NCI-H526 (cell line): ENCODE measurements around the gene SEMA3E.
A peak's percentile ranks its signal among the peaks of the same experiment; 100 is the strongest.
"Not testable (repeated sequence)": the region's sequence is repeated elsewhere in the genome, so short reads cannot be mapped to it uniquely, and the experiment has no call there.

Source experiments
- DNase-seq, 2 experiments: peaks; one replicate each; lab custom pipeline; 2025; lab: John Stamatoyannopoulos, UW

Gene SEMA3E

DNA sequence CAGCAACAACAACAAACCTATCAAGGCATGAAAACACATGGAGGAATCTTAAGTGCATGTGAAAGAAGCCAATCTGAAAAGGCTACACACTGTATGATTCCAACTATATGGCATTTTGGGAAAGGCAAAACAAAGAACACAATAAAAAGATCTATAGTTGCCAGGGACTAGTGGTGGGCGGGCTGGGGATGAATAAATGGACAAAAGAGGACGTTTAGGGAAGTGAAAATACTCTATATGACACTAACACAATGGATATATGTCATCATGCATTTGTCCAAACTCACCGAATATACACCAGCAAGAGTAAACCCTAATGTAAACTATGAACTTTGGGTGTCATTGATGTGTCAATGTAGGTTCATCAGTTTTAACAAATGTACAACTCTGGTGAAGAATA lies 89.1 kb downstream of the SEMA3E start:
- DNase-seq, result no peak

DNA sequence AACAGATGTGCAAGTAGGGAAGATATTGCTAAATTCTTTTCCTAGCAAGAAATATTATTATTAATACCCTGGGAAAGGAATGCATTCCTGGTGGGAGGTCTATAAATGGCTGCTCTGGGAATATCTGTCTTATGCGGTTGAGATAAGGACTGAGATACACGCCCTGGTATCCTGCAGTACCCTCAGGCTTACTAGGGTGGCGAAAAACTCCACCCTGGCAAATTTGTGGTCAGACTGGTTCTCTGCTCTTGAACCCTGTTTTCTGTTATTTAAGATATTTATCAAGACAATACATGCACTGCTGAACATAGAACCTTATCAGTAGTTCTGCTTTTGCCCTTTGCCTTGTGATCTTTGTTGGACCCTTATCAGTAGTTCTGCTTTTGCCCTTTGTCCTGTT lies 96.4 kb downstream of the SEMA3E start:
- not testable (repeated sequence) for DNase-seq

DNA sequence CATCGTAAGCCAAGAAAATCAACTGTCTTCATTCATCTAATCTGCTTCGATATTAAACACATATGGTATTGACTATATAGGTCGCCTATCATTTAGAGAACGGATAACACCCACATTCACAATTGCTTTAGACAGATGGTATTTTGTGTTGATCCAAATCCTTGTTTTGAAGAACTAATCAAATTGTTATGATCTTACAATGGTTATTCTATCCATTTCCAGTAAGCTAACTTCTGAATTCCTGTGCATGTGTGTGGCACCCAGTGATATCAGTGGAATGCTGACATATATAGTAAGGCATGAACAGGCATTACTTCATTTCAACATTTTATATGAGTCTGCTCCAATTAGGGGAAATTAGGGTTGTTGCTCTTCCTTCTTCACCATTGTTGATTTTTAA lies 98.8 kb downstream of the SEMA3E start:
- no peak for DNase-seq

DNA sequence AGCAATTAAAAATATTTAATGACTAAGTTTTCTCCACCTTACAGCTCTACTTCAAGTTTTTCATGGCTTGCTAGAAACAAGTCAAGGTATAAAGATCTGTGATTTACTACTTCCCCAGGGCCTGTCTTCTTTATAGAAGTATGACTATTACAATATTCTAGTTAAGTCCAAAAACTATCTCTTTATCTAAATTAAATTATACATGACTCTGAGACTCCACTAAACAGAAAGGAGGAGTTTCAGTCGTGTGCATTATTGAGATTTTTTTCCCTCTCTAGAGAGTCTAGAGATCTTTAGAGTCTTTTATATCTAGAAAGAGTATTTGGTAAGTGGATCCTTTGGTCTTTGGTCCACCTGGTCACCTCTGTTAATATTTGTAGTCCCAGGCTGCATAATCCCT lies 100.7 kb downstream of the SEMA3E start:
- DNase-seq, result no peak

DNA sequence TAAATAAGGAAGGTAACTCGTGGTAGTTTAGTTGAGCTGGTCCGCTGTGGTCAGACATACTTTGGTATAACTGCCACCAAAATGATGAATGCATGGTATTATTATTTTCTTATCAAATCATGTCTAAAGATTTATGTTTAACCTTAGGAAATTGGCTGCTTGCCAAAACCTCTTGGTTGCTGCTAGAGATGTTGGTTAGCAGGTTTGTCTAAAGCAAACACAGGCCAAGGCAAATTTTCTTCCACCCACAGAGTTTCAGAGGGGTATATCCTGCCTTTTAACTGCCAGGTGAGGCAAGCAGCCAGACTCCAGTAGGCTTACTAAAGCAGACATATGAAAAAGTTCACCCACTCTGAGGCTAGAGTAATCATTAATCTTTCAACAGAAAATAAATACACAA lies 101.4 kb downstream of the SEMA3E start:
- peak; percentile 96 to 97 for DNase-seq

DNA sequence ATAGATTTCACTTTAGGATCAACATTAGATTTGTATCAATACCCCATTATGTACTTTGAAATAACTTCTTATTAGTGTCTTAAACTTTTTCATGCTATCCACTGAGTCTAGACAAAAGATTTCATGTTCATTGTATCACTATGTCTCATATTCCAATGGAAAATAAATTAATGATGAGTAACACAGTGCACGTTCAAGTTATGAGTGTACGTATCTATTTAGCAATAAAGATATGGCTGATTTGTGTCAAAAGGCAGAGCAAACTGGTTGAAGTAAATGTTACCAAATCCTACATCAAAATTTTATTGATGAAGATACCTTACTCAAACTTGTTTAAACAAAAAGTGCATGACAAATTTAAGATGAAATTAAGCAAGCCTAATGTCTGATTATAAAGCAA lies 102.4 kb downstream of the SEMA3E start:
- no peak for DNase-seq

DNA sequence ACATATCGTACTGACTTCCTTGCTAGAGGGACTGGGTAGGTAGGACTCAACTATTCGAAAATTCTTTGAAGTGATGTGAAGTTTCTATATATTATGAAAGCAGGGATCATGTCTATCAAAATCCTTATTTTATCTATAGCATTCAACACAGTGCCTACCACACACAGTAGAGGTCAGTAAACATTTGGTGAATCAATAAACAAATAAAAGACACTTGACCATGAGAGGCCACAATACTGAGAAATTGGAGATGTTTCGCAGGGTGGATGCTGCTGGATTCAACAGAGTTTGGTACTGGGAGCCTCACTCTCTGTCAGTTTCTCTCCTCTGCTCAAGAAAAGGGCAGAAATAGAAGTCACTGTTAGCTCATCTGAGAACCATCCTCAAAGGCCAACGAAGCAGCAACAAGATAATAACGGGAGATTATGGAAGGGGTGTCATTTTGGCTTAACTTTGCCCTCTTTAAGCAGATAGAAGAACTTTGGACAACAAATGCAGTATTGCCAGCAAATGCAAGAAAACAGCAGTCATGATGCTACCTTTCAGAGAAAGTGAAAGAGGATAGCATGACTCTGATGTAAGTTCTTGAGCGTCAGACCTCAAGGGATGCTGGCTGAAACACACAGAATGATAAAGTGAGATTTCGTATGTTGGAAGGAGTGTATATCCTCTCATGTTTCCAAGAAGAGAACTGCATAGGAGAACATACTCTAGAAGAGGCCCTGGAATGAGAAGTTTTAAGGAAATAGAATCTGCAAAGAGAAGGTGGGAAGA lies 107.6 kb downstream of the SEMA3E start:
- no peak for DNase-seq

DNA sequence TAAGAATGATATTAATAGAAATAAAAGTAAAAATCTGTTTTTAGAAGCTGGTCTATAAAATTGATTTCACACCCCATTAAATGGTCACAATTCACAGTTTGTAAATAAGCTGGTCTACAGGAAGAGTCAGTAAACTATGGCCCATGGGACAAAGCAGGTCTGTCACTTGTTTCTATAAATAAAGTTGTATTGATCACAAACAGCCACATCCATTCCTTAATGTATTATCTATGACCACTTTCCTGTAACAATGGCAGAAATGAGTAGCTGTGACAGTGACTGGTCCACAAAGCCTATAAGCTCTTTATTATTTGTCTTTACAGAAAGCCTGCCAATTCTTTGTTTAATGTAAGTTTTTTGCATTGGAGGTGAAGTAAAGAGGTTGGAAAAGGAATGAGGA lies 114.5 kb downstream of the SEMA3E start:
- DNase-seq, result no peak

DNA sequence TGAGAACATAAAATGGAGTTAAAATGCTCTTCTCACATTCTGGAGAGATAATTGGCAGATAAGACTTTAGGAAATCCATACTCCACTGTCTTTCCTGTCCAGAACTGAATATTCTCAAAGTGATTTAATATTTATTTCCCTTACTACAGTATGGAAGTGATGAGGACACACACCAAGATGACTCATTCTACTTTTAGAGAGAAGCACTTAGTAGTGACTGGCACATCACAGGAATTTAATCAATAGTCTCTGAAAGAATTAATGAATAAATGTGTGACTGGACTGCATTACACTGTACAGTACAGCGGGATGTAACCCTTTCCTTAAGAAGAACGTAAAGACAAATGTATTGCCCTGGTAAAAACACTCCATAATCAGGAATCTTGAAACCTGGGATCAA lies 116.7 kb downstream of the SEMA3E start:
- DNase-seq, result no peak

DNA sequence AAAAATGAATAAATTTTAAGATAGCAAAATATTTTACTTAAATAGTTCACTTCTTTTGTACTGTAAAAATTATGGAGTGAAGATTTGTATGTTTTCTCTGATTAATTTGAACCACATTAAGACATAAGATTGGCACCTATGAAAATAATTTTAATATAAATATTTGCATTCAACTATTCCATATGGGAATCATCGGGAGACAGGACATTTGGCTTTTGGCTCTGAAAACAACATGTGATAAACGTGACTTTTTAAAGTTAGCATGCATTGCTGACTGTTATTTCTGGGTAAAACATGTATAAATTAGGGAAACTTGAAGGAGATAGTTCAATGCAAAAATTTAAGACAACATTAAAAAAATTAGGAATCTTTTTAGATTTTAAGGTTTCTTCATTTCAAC lies 117.2 kb downstream of the SEMA3E start:
- no peak for DNase-seq

DNA sequence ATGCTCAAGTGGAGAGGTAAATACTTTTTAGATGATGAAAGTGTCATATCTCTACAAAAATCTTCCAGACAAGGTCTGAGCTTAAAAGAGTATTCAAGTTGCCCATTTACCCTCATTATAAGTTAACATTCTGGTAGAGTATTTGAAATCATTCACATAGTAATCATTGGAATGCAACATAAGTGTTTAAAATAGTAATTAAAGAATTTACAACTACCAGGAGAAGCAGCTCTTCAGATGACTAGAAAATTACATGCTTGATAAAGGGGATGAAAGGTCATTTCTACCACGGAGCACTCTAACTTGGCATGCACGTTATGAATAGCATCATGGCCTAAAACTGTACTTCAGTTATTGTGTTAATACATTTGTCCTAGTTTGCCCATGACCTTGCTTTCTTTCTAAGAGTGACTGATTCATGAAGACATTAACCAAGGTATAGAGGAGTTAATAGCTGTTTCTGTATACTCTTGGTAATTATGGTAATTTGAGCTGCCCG lies 120.0 kb downstream of the SEMA3E start:
- no peak for DNase-seq

DNA sequence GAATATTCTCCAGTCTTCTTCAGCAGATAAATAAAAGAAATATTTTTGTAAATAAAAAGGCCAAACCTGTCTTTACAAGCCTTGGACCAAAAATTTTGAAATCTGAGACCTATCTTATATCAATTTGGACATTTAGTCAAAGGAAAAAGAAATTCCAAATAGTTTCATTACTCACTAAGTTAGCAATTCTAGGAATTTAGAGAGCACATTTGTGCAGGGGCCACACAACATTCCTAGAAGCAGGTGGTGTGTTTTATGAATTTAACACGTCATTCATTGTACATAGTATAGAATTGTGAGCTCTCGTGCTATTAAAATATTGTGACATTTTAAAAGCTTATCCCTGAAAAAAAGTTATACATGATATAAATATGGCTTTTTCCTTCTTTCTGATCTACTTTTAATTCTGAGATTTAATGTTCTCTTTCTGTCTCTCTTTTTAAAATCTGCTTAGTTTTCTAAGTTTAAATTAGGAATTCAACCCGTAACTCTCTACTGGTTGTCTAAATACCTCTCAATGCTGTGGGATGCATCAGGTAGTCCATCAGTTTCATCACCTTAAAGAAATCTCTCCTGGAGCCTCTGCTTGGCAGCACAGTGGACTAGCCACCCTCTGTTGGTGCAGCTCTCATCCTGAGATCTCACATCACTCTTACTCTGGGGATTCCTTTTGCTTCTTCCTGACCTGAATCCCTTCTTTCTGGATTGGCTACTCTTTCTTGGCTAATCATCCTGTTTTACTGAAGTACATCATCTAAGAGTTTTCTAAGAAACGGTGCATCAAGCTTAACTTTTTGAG lies 124.5 kb downstream of the SEMA3E start:
- no peak for DNase-seq

DNA sequence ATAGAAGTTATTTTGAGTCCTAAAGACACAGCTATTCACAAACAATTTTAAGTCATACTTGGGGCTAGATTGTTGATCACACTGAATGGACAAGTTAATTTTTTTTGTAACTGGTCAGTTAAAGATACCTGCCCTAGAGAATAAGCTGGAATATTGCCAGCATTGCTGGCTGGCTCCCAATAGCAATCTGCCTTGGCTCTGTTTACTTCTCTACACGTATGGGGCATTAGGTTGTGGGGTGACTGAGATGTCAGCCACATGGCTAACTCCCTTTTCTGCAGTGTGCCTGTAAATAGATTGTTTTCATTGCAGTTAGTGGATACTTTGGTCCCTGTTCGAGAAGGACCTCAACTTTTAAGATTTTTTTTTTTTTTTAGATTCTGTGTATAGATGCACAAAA lies 128.2 kb downstream of the SEMA3E start:
- no peak for DNase-seq

DNA sequence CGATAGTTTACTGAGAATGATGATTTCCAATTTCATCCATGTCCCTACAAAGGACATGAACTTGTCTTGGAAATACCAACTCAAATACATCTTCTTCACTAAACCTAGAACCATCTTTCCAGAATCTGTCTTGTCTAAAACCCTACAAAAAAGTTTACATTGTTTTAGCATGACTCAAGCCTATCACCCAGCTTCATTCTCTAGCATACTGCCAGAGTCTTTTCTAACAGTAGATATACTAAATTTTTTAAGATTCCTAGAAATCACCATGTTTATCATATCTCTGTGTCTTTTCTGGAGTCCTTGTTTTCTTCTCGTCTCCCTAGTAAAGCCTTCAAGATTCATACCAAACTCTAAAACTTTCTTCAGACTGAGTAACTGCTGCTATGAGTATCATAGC lies 129.7 kb downstream of the SEMA3E start:
- DNase-seq, result no peak

DNA sequence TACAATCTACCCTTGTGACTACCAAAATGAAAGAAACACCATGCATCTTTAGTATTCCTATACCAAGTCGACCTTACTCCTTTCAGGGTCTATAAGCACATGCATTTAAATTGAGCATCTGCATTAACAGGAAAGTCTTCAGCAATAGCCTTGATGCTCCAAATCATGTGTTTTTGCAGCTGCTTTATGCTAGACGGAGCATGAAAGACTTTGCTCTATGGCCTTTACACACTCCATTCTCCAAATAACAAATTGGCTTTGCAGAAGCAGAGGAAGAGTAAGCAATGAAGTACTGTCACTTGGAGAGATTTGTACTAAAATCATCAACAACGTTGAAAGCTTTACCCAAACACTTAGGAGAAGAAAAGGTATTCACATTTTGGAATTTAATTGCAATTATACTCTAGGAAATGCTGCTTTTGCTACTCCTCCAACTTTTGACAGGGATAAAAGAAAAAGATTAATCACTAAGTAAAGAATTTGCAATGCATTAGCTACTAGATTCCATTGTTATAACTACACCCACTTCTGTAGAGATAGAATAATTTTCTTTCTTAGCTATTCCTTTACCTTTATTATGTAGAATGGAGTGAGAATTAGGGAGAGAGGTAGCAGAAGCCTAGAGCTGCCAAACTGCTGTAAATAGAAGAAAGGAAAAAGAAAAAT lies 131.8 kb downstream of the SEMA3E start:
- no peak for DNase-seq

DNA sequence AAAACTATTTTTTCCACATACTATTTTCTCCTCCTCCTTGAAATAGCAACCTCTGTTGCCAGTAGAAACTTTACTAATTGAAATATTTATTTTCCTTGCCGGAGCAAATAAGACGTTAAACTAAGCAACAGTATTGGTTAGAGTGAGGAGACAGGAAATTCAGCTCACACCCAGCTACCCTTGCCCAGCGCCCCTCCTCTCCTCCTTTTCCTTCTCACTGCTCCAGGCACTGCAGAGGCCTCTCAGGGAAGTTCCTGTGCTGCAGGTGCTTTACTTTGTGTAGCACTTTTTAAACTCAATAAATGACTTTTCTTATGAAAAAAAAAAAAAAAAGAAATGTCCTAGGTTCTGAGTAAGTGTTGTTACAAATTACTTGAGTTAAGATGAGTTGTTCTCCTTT lies 134.0 kb downstream of the SEMA3E start:
- DNase-seq, result no peak

DNA sequence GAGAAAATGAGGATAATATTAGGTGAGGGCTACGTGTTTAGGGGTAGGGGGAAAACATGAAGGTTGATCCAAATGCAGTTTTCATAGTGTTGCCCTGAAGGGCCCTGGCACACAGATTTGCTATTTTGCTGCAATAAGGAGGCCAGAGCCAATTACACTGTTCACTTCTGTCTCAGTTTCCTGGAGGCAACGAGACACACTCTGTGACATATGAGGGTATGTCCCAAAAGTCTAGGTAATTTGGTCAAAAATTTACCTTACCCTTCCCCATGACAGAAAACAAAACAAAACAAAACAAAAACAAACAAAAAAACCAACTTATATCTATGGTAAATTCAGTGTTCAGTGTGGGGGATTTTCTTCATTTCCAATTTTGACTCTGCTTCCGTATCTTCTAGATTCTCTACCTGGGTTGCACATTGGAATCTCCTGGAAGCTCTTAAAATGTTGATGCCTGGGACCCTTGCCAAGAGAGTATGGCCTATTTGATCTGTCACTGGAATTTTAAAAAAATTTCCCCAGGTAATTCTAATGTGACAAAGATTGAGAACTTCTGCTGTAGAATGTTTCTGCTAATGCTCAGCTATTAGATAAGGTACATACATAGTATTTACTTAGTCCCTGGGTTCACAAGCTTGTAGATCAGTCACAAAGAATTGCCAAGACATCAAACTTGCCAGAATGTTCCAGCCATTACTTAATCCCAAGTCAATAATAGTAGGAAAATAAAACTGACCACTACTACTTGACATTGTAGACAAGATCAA lies 139.5 kb downstream of the SEMA3E start:
- no peak for DNase-seq

DNA sequence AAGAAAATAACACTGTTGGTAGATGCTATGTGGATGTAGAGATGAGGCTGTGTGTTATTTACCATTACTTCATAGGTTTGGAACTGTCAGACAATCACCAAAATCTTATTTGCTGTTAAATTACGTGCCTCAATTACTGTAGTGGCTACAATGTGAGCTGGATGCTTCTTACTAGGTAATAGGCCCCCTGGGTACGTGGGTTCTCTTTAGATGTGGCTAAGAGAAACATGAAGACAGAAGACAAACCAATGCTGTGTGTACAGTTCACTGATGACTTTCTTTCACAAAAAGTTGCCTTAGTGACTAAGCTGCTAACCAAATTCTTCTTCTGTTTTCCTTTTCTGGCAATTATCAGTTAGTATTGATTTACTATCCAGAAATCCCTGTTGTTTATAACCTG lies 144.6 kb downstream of the SEMA3E start:
- DNase-seq, result no peak

DNA sequence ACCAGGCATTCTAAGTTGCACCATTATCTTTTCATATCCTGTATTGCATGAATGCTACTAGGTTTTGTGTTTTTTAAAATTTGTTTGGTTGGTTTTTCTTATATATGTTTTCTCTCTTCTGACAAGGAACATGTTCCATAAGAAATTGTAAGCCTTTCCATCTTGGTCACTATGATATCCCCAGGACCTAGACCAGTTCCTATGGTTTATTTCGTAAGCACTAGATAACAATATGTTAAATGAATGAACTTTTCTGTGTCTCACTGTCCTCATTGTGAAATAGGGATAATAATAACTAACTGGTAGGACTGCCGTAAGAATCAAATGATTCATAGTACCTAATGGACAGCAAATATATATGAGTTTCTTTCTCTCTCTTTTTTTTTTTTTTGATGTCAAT lies 146.3 kb downstream of the SEMA3E start:
- no peak for DNase-seq

DNA sequence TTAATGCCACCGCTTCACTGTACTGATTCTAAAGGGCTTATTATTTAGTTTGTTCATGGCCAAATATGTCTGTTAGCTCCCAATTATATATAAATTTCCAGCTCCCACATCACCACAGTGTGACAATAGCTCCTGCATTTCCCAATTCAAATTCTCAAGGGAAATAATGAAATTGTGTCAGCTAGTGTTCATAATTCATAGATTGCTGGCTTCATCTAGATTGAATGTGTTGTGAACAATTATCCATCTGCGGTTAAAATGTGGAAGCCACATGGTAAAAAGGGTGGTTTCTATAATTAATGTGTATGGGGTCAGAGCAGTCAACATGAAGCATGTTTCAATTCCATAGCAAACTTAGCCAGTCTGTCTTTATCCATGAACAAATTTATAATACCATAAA lies 154.3 kb downstream of the SEMA3E start:
- DNase-seq, result no peak

DNA sequence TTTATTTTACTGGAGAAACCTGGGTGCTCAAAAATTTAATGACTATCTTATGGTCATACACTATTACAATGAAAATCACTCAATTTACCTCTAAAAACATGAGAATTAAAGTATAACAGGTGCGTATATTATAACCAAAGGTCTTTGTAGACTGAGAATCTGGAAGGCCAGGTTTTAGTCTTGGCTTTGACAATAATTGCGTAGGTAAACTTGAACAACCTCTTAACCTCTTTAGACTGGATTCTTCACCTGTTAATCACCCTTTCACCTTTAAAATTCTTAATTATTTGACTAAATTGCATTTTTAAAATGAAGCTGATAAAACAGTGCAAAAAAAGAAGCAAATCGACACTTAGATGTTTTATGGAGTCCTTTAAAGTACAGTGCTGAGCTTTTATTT lies 156.1 kb downstream of the SEMA3E start:
- no peak for DNase-seq

DNA sequence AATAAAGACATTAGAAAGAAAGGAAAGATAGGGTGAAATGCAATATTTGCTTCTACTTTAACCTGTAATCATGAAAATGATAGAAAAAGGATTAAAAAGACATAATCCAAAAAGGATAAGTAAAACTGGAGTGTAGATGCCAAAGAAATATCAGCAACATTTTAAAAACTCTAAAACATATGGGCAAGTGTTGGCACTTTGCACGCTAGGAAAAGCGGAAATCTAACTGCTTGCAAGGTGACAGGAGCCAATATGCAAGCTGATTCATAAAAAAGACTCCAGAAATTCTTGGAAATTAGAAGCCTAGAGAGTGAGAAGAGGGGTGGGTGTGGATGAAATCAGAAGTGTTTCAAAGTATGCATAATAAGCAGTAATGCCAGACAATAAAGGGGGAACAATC lies 161.1 kb downstream of the SEMA3E start:
- DNase-seq, result no peak
